Ascending aorta (tissue), 2 donors: Measurements from ENCODE around the gene ABCC8. TPM values are rescaled to one million over a fixed set of nuclear protein-coding genes. Genes with fewer than 3 reads are reported as not detected.

ENCODE experiments used
- DNase-seq, 2 donors: peaks; one replicate each; pipeline ENCODE4 v3.0.0-alpha.2; 2019; ENCODE audit warnings: low spot score in 2 of 2
- H3K27ac ChIP-seq, 2 donors: fragments of 200-600 bp; sonication (generic); one replicate each; pipeline ENCODE4 v1.5.1; 2016 to 2017; ENCODE audit warnings: mild to moderate bottlenecking in 1 of 2
- H3K27me3 ChIP-seq: fragments of 200-600 bp; sonication (generic); one replicate; pipeline ENCODE4 v1.5.1; 2017
- H3K36me3 ChIP-seq, 2 donors: fragments of 200-600 bp; sonication (generic); one replicate each; pipeline ENCODE4 v1.5.1; 2016
- H3K4me1 ChIP-seq, 2 donors: fragments of 200-600 bp; sonication (generic); one replicate each; pipeline ENCODE4 v1.5.1; 2016 to 2017; ENCODE audit warnings: mild to moderate bottlenecking in 1 of 2
- H3K4me3 ChIP-seq, 2 donors: fragments of 200-600 bp; sonication (generic); one replicate each; pipeline ENCODE4 v1.5.1; 2016 to 2017; ENCODE audit warnings: mild to moderate bottlenecking in 1 of 2
- H3K9me3 ChIP-seq, 2 donors: fragments of 200-600 bp; sonication (generic); one replicate each; pipeline ENCODE4 v1.5.1; 2016
- intact Hi-C: fragments of 100-400 bp; cut with DNase I; formaldehyde crosslinking; loops from one replicate; pipeline ENCODE4 v1.15.1; 2023
- total RNA-seq: library from RNA; depleted of rRNA; stranded (reverse); fragments of >200 nt; gene quantifications from one replicate; pipeline ENCODE4 v1.1.0, GENCODE V29; 2016
- TF ChIP-seq, protein P1 (sequence below), 3 experiments: fragments of 200-600 bp in 2 of 3; fragments of 450-650 bp in 1 of 3; sonication (generic) in 2 of 3; IDR thresholded peaks; one replicate each; pipeline ENCODE4 v1.5.1; 2016 to 2019; ENCODE audit warnings: antibody characterized with exemption in 3 of 3, mild to moderate bottlenecking in 1 of 3, moderate library complexity in 1 of 3

ABCC8 gene
- total RNA-seq, 1 donor from 2014 or later: not detected

DNA sequence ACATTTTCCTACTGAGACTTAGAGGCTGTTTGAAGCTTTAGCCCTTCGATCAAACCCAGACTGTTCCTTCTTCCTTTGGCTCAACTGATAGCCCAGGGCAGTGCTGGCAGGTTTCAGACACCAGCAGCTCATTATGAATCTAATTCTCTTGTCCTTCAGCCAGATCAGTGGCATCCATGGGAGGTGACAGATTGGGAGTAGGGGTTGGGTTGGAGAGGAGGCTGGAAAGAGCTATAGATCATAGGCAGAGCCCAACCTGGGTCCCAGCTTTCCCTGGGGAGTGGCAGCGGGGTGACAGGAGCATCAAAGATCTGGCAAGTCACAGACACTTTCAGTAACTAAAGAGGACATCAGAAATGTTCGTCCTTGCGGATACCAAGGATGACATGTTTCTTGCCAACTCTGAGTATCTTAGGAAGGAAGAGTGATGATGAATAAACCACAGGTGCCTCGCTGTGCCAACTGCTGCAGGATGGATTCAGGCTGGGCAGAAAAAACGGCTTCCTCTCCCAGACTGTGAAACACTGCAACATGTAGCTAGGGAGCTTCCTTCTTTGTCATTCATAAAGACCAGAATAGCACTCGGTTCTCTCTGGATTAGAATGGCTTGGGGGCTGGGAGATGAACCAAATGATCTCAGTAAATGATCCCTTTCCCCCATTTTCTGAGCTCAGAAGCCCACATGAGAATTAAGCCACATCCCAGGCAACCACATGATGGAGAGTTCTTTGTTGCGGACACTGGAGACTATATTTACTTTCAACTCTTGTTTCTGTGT lies 19.1 kb downstream of the ABCC8 start:
- Histone ChIP-seq H3K4me3 (no peak overlapping the region), H3K4me1 (no peaks in the 10 kb centered on the region), H3K27me3 (no peaks in the 10 kb centered on the region), H3K36me3 (no peaks in the 10 kb centered on the region), H3K27ac (no peak overlapping the region), H3K9me3 (no peaks in the 10 kb centered on the region)
- DNase-seq: no peak
- intact Hi-C loops: no loop called here
- TF ChIP-seq, protein P1, sequence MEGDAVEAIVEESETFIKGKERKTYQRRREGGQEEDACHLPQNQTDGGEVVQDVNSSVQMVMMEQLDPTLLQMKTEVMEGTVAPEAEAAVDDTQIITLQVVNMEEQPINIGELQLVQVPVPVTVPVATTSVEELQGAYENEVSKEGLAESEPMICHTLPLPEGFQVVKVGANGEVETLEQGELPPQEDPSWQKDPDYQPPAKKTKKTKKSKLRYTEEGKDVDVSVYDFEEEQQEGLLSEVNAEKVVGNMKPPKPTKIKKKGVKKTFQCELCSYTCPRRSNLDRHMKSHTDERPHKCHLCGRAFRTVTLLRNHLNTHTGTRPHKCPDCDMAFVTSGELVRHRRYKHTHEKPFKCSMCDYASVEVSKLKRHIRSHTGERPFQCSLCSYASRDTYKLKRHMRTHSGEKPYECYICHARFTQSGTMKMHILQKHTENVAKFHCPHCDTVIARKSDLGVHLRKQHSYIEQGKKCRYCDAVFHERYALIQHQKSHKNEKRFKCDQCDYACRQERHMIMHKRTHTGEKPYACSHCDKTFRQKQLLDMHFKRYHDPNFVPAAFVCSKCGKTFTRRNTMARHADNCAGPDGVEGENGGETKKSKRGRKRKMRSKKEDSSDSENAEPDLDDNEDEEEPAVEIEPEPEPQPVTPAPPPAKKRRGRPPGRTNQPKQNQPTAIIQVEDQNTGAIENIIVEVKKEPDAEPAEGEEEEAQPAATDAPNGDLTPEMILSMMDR (IDR thresholded peaks at IDR 0.05): no peak

- H3K36me3 ChIP-seq: no peaks in the 10 kb centered on the region
- no peak for DNase-seq
- no peak overlapping the region for H3K27ac ChIP-seq
- intact Hi-C loops: no loop called here
- TF ChIP-seq, protein P1 (IDR thresholded peaks at IDR 0.05): no peak
- H3K4me1 ChIP-seq: no peaks in the 10 kb centered on the region
- H3K9me3 ChIP-seq: no peaks in the 10 kb centered on the region
- H3K4me3 ChIP-seq: no peak overlapping the region
- H3K27me3 ChIP-seq: no peaks in the 10 kb centered on the region
These were observed 24.0 kb downstream of the ABCC8 start for GRCh38 chr11:17452668-17453067.

- TF ChIP-seq, protein P1 (IDR thresholded peaks at IDR 0.05): no peak
- no peaks in the 10 kb centered on the region for H3K4me1 ChIP-seq
- no peaks in the 10 kb centered on the region for H3K27me3 ChIP-seq
- no peak overlapping the region for H3K27ac ChIP-seq
- no peak overlapping the region for H3K4me3 ChIP-seq
- H3K36me3 ChIP-seq: no peaks in the 10 kb centered on the region
- intact Hi-C loops: no loop called here
- DNase-seq: no peak
- no peaks in the 10 kb centered on the region for H3K9me3 ChIP-seq
These were observed 27.5 kb downstream of the ABCC8 start for GRCh38 chr11:17449158-17449557.

- Histone ChIP-seq H3K4me3 (no peak overlapping the region), H3K27ac (no peak overlapping the region), H3K36me3 (no peaks in the 10 kb centered on the region), H3K4me1 (no peaks in the 10 kb centered on the region), H3K27me3 (no peaks in the 10 kb centered on the region), H3K9me3 (no peaks in the 10 kb centered on the region)
- intact Hi-C loops: no loop called here
- TF ChIP-seq, protein P1 (IDR thresholded peaks at IDR 0.05): no peak
- DNase-seq: no peak
These were observed 30.2 kb downstream of the ABCC8 start for GRCh38 chr11:17446482-17446881.

DNA sequence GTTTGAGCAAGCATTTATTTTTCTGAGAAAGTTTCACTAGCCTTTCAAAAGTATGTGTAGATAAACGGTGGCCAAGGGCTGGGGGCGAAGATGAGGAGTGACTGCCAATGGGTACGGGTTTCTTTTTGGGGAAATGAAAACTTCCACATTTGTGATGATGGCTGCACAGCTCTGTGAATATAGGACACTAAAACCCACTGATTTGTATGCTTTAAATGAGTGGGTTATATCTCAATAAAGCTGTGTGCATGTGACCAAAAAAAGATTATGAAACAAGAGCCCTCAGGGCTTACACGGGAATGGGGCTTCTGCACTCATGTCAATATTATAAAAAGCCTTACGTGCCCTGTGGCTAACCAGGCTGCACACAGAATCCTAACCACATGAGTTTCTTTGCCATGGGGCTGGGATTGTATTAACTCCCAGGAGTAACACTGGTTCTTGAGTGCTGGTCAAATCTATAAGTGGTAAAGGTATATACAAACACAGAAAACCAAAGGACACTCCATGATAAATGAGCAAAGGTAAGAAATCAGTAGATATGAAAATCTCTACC lies 31.3 kb downstream of the ABCC8 start:
- no peaks in the 10 kb centered on the region for H3K27me3 ChIP-seq
- intact Hi-C loops: no loop called here
- H3K4me1 ChIP-seq: no peaks in the 10 kb centered on the region
- no peak overlapping the region for H3K4me3 ChIP-seq
- no peak overlapping the region for H3K27ac ChIP-seq
- TF ChIP-seq, protein P1 (IDR thresholded peaks at IDR 0.05): no peak
- DNase-seq: no peak
- H3K9me3 ChIP-seq: no peaks in the 10 kb centered on the region
- H3K36me3 ChIP-seq: no peaks in the 10 kb centered on the region
